ENCODE data around the gene DUSP22. TPM values are rescaled to one million over a fixed set of nuclear protein-coding genes. Genes with fewer than 3 reads are reported as not detected.
A peak's percentile ranks its signal among the peaks of the same experiment; 100 is the strongest.

DUSP22 gene
- total and polyA plus RNA-seq, 5 donors, result 51.0 to 74.8 (median 64.2) TPM

GRCh38 chr6:315226-315625, 22.9 kb downstream of the DUSP22 start:
- WGBS, result 76% methylated on average over 6 of the region's 6 CpGs
- Histone ChIP-seq H3K27ac (ENCODE audit: low read length) (no peak overlapping the region), H3K9me3 (ENCODE audit: control insufficient read depth, low read length) (no peaks in the 10 kb centered on the region), H3K27me3 (ENCODE audit: control insufficient read depth, insufficient read depth) (no peaks in the 10 kb centered on the region), H3K4me1 (ENCODE audit: control insufficient read depth, insufficient read depth, low read length) (peaks cover 3% of the 10 kb centered on the region), H3K4me3 (ENCODE audit: low read length) (no peak overlapping the region)
- DNase-seq, result no peak
- intact Hi-C loops (cut with DNase I), result no loop called here
- no peak for ATAC-seq

GRCh38 chr6:315921-316752, 23.9 kb downstream of the DUSP22 start:
- H3K4me1 ChIP-seq (ENCODE audit: control insufficient read depth, insufficient read depth, low read length), result peaks cover 3% of the 10 kb centered on the region
- H3K27ac ChIP-seq (ENCODE audit: low read length), result no peak overlapping the region
- DNase-seq, result peak in 1 of 3 donors; percentile 43
- no peaks in the 10 kb centered on the region for H3K27me3 ChIP-seq (ENCODE audit: control insufficient read depth, insufficient read depth)
- 75% methylated on average over 10 of the region's 10 CpGs for WGBS
- intact Hi-C loops (cut with DNase I), result no loop called here
- H3K9me3 ChIP-seq (ENCODE audit: control insufficient read depth, low read length), result no peaks in the 10 kb centered on the region
- no peak for ATAC-seq
- no peak overlapping the region for H3K4me3 ChIP-seq (ENCODE audit: low read length)

GRCh38 chr6:316753-317038, 24.4 kb downstream of the DUSP22 start:
- H3K4me1 ChIP-seq (ENCODE audit: control insufficient read depth, insufficient read depth, low read length), result peaks cover 3% of the 10 kb centered on the region
- intact Hi-C loops (cut with DNase I), result no loop called here
- H3K9me3 ChIP-seq (ENCODE audit: control insufficient read depth, low read length), result no peaks in the 10 kb centered on the region
- H3K27me3 ChIP-seq (ENCODE audit: control insufficient read depth, insufficient read depth), result no peaks in the 10 kb centered on the region
- H3K4me3 ChIP-seq (ENCODE audit: low read length), result no peak overlapping the region
- no peak overlapping the region for H3K27ac ChIP-seq (ENCODE audit: low read length)
- DNase-seq (no peak), ATAC-seq (no peak)

DNA sequence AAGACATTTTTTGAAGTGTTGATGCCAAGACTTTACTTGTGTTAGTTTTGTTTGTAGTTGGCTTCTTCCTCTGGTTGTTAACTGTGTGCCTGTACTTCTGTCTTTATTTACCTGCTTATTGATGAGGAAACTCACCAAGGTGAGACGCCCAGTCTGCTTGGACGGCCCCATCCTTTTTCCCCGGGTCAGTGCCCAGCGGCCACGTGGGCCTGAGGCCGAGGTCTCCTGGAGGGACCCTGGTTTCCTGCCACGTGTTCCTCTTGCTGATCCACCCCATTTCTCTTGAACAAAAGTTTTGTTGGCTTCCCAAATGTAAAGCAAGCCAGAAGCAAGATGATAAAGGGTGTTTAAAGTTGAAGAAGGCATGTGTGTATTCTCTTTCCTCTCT, 24.8 kb downstream of the DUSP22 start:
- no peaks in the 10 kb centered on the region for H3K9me3 ChIP-seq (ENCODE audit: control insufficient read depth, low read length)
- ATAC-seq (no peak), DNase-seq (peak in 1 of 3 donors; percentile 54)
- H3K4me3 ChIP-seq (ENCODE audit: low read length), result no peak overlapping the region
- WGBS, result 58% methylated on average over 7 of the region's 7 CpGs
- peaks cover 3% of the 10 kb centered on the region for H3K4me1 ChIP-seq (ENCODE audit: control insufficient read depth, insufficient read depth, low read length)
- intact Hi-C loops (cut with DNase I), result no loop called here
- no peaks in the 10 kb centered on the region for H3K27me3 ChIP-seq (ENCODE audit: control insufficient read depth, insufficient read depth)
- H3K27ac ChIP-seq (ENCODE audit: low read length), result no peak overlapping the region

DNA sequence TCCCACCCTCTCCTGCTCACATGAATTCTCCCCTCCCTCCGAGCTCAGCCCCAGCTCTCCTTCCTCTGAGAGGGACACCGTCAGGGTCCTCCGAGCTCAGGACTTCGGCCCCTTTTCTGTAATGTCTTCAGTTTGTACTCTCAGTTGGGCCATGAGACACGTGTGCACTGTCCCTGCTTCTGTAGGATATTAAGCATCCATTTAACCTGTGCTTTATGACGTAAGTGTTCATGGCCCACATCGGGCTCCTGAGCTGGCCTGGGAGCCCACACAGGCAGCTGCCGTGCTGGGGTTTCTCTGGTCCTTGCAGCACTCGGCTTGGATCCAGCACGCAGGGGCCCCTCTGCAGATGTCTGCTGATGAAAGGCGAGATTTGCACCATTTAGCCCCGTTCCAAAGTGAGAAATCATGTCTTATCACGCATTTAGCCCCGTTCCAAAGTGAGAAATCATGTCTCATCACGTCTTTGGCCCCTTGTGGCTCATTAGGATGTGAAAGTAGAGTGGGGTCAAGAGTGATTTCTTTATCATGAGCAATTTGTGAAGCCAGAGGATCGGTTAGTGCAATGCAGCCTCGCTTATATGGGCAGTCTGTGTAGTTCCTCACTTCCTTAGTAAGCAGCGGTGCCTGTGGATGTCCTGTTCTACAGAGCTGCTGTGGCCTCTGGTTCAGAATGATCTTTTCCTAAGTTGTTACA, 25.3 kb downstream of the DUSP22 start:
- DNase-seq (peak in 1 of 3 donors; percentile 55), ATAC-seq (no peak)
- WGBS, result 67% methylated on average over 18 of the region's 18 CpGs
- no peak overlapping the region for H3K4me3 ChIP-seq (ENCODE audit: low read length)
- no peak overlapping the region for H3K27ac ChIP-seq (ENCODE audit: low read length)
- H3K27me3 ChIP-seq (ENCODE audit: control insufficient read depth, insufficient read depth), result no peaks in the 10 kb centered on the region
- intact Hi-C loops (cut with DNase I), result no loop called here
- no peaks in the 10 kb centered on the region for H3K9me3 ChIP-seq (ENCODE audit: control insufficient read depth, low read length)
- H3K4me1 ChIP-seq (ENCODE audit: control insufficient read depth, insufficient read depth, low read length), result peaks cover 1% of the 10 kb centered on the region

GRCh38 chr6:318243-318890, 26.1 kb downstream of the DUSP22 start:
- WGBS, result 72% methylated on average over 4 of the region's 4 CpGs
- H3K27ac ChIP-seq (ENCODE audit: low read length), result no peak overlapping the region
- H3K4me3 ChIP-seq (ENCODE audit: low read length), result no peak overlapping the region
- no peaks in the 10 kb centered on the region for H3K27me3 ChIP-seq (ENCODE audit: control insufficient read depth, insufficient read depth)
- DNase-seq (peak in 1 of 3 donors; percentile 38), ATAC-seq (peak in 1 of 2 donors; percentile 8)
- peaks cover 1% of the 10 kb centered on the region for H3K4me1 ChIP-seq (ENCODE audit: control insufficient read depth, insufficient read depth, low read length)
- intact Hi-C loops (cut with DNase I), result no loop called here
- no peaks in the 10 kb centered on the region for H3K9me3 ChIP-seq (ENCODE audit: control insufficient read depth, low read length)

GRCh38 chr6:319177-320131, 27.2 kb downstream of the DUSP22 start:
- peaks cover 1% of the 10 kb centered on the region for H3K4me1 ChIP-seq (ENCODE audit: control insufficient read depth, insufficient read depth, low read length)

DNA sequence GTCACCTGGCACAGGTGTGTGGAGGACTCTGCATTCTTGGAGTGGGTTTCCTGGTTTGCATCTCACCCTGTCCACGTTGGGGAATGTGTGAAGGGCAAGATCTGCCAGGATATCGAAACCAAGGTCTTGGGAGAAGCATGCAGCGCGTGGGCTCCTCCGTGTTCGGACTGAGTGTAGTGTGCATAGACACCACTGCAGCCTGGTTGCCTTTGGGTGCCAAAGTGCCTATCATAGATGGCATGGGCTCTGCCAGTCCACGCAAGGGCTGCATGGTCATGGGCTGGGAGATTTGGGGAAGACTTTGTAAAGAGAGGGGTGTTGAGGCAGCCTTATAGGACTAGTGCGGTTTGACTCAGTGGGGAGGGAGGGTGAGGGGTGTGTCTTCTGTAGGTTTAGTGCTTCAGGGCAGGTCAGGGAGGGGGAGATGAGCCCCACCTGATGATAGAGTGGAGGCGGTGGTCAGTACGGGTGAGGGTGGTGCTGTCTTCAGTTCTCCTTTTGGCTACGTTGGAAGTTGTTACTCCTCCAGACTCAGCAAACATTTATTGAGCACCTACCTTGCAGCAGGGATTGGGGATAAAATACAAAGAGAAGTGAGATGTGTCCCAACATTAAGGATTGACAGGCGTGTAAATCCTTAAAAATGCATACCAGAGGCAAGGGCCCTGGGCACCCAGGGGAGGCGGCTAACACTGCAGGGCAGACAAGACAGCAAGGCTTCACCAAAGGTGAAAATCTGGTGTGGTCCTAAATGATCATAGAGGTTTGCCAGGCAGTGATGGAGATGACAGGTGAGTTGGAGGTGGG, 28.3 kb downstream of the DUSP22 start:
- intact Hi-C loops (cut with DNase I), result no loop called here
- Histone ChIP-seq H3K9me3 (ENCODE audit: control insufficient read depth, low read length) (no peaks in the 10 kb centered on the region), H3K27ac (ENCODE audit: low read length) (no peak overlapping the region), H3K4me1 (ENCODE audit: control insufficient read depth, insufficient read depth, low read length) (no peaks in the 10 kb centered on the region), H3K4me3 (ENCODE audit: low read length) (no peak overlapping the region), H3K27me3 (ENCODE audit: control insufficient read depth, insufficient read depth) (no peaks in the 10 kb centered on the region)
- WGBS, result 87% methylated on average over 13 of the region's 13 CpGs
- peak in 1 of 3 donors; percentile 37 for DNase-seq
- no peak for ATAC-seq

More at GRCh38 chr6:319177-320131, 27.2 kb downstream of the DUSP22 start:
- DNase-seq (no peak), ATAC-seq (no peak)
- Histone ChIP-seq H3K4me3 (ENCODE audit: low read length) (no peak overlapping the region), H3K9me3 (ENCODE audit: control insufficient read depth, low read length) (no peaks in the 10 kb centered on the region), H3K27me3 (ENCODE audit: control insufficient read depth, insufficient read depth) (no peaks in the 10 kb centered on the region), H3K27ac (ENCODE audit: low read length) (no peak overlapping the region)
- WGBS, result 82% methylated on average over 14 of the region's 14 CpGs
- intact Hi-C loops (cut with DNase I), result no loop called here

DNA sequence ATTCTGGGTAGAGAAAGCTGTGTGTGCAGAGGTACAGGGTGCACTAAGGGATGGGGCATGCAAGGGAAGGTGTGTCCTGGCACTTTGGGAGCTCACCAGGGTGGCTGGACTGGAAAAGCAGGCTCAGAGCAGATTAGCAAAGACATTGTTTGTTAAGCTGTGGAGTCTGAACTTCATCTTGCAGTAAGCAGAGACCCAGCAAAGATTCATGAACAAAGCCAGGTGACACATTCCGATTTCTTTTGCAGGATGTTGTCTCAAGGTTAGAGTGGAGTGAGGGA, 28.8 kb downstream of the DUSP22 start:
- Histone ChIP-seq H3K4me3 (ENCODE audit: low read length) (no peak overlapping the region), H3K27ac (ENCODE audit: low read length) (no peak overlapping the region), H3K27me3 (ENCODE audit: control insufficient read depth, insufficient read depth) (no peaks in the 10 kb centered on the region), H3K4me1 (ENCODE audit: control insufficient read depth, insufficient read depth, low read length) (no peaks in the 10 kb centered on the region), H3K9me3 (ENCODE audit: control insufficient read depth, low read length) (no peaks in the 10 kb centered on the region)
- intact Hi-C loops (cut with DNase I), result no loop called here
- ATAC-seq (no peak), DNase-seq (no peak)
- WGBS, result 81% methylated on average over 1 of the region's 1 CpG

DNA sequence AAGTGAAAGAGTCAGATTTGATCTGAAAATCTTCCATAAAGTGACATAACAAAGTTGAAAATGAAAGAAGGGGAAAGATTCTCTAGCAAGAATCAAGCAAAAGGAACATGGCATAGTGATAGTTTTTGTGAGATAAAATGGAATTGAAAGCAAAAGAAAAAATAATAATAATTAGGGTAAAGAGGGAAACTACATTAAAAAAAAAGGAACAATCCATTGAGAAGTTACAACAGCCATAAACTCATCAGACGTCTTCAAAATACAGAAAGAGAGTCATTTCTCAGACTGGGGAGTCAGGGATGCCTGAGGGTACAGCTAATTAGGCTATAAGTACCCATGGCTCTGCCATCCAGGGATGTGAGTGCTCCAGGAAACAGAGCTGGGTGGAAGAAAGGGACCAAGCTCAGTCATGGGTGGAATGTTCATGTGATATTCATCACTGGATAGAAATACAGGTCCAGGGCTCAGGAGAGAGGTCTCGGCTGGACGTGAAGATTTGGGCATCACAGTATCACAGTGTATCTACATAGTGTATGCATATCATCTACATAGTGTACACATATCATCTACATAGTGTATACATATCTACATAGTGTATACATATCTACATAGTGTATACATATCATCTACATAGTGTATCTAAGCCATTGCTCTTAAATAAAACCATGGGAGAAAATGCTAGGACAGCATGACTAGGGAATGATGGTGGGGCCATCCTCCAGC, 29.4 kb downstream of the DUSP22 start:
- Histone ChIP-seq H3K27me3 (ENCODE audit: control insufficient read depth, insufficient read depth) (no peaks in the 10 kb centered on the region), H3K4me3 (ENCODE audit: low read length) (no peak overlapping the region), H3K27ac (ENCODE audit: low read length) (no peak overlapping the region), H3K4me1 (ENCODE audit: control insufficient read depth, insufficient read depth, low read length) (no peaks in the 10 kb centered on the region), H3K9me3 (ENCODE audit: control insufficient read depth, low read length) (no peaks in the 10 kb centered on the region)
- intact Hi-C loops (cut with DNase I), result no loop called here
- no peak for DNase-seq
- no peak for ATAC-seq
- 59% methylated on average over 3 of the region's 3 CpGs for WGBS

Data from right cardiac atrium (tissue), 5 donors.